NCI-H748 (cell line): Measurements from ENCODE around the gene ARCN1.

Experiments used
- DNase-seq: peaks from one replicate; lab custom pipeline; 2025; ENCODE audit not compliant: unreplicated experiment; lab: John Stamatoyannopoulos, UW

The ARCN1 gene

DNA sequence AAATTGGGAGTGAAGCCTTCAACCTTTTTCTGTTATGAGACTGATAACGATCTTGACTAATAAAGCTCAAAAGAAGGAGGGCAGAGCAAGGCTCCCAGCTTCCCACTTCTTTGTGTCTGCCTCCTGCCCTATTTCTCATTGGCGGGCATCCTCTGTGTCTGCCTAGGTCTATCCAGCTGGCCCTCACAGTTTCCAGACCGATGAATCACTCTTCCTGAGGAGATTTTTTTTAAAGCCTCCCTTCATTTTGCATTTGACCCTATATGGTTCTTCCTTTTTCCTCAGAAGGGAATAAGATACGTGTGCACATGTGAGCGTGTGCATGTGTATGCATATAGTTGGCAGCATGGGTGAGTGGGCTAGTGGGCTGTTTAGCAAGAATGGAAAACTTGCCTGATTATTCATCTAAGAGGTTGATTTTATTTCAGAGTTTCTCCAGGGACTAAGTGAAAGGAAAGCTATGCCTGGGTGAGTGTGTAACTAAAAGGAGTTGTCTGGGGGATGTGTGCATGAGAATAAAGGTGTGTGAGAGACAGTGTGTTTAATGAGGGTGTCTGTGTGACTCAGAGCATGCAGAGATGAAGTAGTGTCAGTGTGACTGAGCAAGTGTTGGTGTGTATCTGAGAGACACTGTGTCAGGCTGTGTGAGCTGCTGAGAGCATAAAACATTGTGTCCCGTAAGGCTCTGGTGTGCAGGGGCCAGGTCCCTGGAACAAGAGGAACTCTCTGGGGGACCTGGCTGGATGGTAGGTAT, 47.4 kb downstream of the ARCN1 start:
- DNase-seq = no peak

DNA sequence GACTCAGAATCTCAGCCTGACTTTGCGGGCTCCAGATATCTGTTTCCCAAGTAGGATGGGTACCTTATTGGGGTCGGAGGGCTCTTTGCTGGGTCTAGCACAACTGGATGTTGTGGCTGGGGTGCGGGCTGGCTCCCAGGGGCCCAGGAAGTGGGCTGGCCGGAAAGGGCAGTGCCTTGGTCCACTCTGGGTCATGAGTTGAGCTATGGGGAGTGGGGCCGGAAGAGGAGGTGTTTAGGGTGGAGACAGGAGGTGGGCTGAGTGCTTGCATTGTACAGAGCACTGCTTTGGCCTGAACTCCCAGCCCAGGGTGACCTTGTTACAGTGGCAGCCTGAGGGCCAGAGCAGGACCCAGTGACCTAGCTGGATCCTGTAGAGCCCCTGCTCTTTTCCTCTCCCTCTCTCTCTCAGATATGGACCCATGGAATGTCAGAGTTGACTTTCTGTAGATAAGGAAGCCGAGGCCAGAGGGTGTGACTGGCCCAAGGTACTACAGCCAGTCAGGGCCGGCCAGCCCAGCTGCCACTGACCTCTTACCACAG, 48.4 kb downstream of the ARCN1 start:
- DNase-seq = no peak

DNA sequence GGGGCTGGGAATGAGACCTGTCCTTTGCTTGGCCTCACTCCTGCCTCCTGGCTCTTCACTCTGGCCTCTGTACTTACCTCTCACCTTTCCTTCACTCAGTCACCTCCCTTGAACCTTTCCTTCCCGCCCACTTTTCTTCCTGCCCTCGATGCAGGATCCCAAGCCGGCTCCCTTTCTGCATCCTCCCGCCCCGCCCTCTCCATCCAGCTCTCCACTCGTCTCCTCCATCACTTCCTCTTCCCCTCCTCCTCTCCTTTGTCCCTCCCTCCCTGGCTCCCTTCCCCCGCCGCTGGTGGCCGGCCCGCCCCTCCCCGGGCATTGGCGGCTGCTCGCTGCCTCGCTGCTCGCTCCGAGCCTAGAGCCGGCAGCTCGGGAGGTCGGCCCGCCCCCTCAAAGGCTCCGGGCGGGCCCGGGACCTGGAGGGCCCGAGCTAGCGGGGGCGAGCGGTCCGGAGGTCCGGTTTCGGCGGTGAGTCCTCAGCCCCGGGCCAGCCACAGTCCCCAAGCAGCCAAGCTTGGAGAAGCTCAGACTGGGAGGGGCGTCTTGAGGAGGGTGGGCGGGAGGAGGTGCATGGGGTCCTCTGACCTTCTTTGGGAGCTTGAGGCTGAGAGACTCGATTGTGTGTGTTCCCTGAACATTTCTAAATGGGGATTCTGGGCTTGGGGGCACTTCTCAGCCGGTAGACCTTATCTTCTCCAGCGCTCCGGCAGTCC, 49.0 kb downstream of the ARCN1 start:
- DNase-seq = peak; percentile 88

DNA sequence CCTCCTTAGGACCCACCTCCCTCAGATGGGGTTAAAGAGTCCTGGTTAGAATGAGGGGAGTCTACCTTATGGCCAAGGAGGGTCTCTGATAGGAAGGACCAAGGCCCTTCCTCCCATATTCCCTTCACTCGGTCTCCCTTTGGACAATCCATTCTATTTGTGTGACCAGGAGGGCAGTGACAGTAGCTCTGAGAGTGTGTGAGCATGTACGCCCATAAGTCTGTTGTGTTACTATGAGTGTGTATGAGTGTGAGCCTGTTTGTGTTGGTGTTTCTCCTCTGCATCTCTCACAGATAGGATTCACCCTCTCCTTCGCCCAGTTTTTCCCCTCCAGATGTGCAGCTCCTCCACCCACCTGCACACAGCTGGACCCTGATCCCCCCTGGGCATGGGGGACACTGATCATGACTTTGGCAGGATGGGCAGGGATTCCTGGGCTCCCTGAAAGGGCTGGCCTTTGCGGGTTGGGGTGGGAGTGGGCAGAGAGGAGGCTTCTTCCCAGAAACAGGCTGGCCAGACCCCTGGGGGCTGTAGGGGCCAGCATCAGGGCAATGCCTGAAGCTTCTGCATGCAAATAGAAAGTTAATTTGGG, 49.7 kb downstream of the ARCN1 start:
- DNase-seq = no peak

DNA sequence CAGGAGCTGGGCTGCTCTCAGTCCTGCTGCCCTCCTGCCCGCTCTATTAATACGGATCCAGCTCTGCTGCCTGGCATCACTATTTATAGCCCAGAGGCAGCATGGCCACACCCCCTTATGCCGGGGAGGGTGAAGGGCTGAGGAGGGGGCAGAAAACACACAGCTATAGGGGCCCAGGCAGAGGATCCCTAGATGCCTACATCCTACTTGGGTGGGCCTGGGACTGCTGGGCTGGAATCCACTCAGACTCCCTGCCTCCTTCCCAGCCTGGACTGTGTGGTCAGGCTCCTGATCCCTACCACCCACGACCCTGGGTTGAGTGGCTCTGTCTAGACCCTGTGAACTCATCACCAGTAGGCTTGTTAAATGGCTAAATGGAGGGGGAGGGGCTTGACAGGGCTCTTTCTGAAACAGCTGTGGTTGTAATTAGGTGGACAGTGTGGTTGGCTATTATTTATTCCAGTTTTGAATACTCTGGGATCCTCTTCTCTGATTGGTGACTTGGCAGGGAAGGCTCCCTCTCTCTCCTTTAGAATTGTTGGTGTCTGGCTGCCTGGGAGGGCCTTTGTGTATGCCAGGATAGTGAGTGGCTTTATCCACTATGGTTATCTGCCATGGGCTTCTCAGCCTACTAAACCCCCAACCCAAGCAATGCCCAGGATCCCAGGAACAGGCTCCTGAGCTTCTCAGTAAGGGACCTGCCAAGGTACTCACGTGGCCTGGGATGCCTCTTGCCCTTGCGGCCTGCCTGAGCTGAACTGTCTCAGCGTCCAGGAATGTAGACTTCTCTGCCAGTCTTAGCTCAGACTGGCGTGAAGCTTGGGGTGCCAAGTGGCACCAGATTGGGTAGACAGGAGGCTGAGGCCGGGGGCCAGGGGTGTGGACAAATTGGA, 50.4 kb downstream of the ARCN1 start:
- DNase-seq = peak; percentile 82

DNA sequence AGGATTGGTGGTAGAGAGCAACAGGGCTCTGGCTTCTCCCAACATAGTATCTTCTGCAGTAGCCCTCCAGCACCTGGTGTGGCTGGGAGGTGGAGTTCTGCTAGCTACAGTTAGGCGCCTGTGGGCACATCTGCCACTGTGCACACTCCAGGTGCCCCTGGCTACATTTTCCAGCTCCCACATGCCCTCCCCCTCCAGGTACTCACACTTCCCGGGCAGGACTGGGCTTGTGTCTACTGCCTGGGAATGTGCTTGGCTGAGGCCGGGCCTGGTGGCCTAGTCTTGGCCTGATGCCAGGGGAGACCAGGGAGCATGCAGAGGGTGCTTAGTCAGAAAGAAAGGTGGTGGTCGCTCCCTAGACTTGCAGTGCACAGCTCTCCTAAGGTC, 51.1 kb downstream of the ARCN1 start:
- DNase-seq = peak; percentile 88

DNA sequence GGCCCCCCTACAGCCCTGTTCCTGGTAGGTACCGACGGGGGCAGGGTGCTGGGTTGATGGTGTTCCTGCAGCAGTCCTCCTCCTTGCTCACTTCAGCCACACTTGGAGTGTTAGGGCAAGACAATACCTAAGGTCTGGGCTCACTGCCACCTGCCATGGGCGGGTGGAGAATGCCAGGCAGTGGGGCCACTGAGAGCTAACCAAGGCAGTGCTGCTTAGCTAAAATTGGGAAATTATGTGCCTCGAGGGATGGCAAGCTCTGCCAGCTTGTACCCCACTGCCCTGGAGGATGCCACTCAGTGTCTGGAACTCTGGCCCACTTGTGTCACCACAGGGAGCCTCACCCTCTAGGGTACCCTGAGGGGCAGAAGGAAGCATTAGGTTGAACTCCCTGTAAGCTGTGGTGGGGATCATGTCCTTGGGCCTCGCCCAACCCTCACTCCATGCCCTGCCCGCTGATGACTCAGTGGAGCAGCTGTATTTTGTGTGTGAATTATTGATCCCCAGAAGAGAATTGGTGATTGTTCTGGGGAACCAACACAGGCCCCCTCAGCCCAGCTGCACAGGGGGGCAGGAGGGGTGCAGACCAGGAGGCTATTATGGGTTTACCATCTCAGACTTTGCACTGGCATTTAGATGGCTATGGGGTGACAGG, 53.0 kb downstream of the ARCN1 start:
- no peak for DNase-seq

DNA sequence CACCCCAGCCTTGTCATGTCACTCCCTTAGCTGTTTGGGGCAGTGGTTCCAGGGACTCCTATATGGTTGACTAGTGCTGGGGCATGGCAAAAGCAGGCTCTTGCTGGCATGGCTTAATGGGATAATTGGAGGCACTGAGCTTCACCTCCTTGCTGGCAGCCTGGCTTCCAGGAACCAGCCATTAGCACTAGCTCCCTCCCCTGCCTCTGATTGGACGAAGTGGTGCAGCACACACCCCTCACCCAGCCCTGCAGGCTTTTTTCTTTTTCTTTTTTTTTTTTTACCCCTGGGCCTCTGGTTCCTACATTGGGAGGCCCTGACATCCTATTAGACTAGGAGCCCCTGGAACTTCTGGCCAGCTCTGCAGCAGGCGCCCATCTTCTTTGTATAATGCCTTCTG, 53.8 kb downstream of the ARCN1 start:
- DNase-seq = peak; percentile 3

DNA sequence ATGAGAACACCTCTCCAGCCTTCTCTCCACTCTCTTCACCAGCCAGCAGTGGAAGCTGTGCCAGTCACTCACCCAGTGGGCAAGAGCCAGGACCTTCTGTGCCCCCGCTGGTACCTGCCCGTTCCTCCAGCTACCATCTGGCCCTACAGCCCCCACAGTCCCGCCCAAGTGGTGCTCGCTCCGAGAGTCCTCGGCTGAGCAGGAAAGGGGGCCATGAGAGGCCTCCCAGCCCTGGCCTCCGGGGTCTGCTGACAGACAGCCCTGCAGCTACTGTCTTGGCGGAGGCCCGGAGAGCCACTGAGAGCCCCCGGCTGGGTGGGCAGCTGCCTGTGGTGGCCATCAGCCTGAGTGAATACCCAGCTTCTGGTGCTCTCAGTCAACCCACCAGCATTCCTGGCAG, 55.4 kb downstream of the ARCN1 start:
- DNase-seq = no peak

DNA sequence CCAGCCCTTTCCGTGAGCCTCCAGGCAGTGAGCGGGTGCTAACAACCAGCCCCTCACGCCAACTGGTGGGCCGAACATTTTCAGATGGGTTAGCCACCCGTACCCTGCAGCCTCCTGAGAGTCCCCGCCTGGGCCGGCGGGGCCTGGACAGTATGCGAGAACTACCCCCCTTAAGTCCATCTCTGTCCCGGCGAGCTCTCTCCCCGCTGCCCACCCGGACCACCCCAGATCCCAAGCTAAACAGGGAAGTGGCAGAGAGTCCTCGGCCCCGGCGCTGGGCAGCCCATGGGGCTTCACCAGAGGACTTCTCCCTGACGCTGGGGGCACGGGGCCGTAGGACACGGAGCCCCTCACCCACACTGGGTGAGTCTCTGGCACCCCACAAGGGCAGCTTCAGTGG, 55.8 kb downstream of the ARCN1 start:
- no peak for DNase-seq

DNA sequence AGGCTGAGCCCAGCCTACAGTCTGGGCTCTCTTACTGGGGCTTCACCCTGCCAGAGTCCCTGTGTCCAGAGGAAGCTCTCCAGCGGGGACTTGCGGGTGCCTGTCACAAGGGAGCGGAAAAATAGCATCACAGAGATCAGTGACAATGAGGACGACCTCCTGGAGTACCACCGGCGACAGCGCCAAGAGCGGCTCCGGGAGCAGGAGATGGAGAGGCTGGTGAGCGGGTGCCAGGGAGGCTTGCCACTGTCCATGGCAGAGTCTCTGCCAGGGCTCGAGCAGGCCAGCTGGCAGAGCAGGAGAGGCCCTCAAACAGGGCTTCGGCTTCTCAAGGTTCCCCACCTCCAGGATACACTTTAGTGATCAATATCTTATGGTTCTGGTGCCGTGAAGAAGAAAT, 56.2 kb downstream of the ARCN1 start:
- no peak for DNase-seq

DNA sequence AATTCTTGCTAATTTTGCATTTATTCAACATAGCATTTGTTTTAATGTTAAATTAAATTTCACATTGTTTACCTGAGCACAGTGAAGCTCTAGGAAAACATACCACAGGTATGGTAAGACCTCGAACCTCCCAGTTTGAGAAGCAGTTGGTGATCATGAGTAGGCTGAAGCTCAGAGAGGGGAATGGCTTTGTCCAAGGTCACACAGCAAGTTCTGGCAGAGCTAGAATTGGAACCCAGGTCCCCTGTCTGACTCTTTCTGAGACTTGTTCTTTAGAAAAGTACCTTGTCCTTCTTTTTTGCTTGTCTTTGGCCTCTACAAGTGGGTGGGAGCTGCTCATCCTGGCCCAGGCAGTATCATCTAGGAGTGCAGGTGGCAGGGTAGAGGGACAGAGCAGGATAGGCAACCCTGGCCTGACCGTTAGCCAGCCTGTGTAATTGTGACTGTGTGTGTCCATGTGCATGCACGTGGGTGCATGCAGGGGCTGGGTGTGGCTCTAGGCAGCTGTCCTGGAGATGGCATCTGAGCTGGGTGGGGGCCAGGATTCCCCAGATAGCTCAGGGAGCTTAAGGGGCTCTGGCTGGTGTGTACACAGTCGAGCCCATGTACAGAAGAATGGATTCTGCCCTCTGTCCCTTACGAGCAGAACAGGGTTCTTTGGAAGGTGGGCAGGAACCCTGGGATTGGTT, 56.8 kb downstream of the ARCN1 start:
- DNase-seq = no peak

DNA sequence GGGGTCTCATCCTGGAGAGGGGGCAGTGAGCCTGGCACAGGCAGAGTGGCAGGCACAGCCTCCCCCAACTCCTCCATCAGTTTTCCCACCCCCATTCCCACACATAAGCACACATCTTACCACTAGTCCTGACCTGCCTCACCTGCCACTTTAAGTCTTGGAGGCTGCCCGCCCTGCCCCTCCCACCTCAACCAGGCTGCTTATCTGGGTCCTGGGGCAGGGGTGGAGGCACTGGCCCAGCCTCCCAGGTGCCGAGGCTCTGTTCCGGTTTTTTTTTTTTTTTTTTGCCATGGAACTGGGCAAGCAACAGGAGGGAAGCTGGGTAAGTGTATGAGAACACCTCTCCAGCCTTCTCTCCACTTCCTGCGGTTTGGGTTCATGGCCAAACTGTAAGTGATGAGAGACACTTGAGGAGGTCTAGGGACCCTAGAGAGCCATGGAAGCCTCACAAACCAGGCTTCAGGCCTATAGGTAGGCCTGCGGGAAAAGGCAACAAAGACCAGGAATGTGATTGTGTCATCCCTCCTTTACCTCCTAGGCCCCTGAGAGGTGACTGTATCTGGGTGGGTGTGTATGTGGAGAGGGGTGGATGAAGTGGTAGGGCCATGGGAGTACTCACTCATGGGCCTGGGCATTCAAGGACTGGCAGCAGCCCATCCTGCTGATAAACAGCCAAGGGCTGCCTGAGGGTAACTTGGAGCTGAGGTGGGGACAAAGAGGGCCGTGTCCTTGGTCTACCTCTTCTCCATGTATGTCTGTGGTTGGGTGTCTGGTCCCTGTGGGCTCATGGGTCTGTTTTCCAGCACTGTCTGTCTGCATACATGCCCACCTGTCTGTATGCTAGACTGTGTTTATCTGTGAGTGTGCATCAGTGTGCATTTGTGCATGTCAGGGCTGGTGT, 57.8 kb downstream of the ARCN1 start:
- no peak for DNase-seq

DNA sequence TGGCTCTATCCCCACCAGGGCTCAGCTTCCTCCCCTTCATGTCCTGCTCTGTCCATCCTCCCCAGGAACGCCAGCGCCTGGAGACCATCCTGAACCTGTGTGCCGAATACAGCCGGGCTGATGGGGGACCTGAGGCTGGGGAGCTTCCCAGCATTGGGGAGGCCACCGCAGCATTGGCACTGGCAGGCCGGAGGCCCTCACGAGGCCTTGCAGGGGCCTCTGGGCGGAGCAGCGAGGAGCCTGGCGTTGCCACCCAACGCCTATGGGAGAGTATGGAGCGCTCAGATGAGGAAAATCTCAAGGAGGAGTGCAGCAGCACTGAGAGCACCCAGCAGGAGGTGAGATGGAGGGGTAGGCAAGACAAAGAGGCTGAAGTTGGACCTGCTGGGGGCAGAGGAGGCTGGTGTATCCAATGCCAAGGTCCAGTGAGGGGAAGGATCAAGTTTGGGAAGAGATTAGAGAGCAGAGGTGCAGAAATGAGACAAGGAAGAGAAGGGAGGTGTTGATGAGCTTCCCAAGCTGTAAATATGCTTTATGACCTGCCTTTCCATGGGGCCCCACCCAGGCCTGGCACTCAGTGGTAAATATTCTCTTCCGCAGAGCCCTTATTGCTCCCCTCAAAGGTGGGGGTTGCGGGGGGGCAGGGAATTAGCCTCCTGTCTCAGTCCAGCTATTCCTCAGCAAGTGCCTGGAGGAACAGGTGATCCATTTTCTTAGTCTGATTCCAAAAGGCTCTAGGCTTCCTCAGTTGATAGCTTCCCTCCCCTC, 59.1 kb downstream of the ARCN1 start:
- DNase-seq = no peak

DNA sequence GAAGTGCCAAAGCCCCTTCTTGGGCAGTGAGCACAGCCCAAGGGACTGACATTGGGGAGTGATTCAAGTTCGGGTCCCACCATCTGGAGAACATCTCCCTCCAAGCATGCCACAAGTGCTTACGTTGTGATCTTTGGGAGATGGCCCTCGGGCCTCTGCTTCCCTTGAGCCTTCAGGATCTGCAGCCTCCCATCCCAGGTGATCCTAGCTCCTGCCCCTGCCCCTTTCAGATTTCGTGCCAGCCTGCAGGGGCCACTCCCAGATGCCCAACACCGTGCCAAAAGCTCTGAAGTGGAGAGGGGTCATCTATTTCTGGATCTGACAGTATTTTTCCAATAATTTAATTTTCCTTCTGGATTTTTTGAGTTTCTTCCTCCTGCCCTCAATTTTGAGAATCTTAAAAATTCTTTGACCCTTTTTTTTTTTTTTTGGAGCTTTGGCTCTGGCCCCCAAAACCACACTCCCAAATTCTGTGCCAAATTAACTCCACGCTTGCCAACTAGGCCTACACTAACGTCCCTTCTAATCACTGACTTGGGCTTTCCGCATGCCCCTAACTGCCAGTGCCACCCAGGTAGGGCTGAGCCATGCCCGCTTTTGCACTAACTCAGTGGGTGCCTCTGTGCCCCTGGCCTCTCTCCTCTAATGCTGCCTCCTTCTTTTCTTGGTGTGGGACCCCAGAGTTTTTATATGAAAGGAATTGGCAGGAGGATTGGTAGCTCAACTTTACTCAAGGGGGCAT, 60.5 kb downstream of the ARCN1 start:
- no peak for DNase-seq

DNA sequence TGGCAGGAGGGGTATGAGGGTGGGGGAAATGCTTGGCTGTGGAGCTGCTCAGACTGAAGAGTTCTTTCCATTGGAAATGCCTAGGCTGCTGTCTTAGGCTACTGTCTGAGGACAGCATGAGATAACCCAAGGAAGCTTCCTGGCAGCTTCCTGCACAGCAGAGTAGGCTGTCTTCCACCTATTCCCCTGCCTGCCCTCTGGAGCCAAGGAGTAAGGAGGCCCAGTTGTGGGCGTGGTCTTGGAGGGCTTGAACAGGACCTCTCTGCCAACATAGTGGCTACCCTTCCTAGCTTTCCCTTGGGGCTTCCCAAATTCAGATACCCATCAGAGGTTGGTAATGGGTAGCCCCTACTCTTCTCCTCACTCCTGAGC, 61.1 kb downstream of the ARCN1 start:
- DNase-seq = no peak

DNA sequence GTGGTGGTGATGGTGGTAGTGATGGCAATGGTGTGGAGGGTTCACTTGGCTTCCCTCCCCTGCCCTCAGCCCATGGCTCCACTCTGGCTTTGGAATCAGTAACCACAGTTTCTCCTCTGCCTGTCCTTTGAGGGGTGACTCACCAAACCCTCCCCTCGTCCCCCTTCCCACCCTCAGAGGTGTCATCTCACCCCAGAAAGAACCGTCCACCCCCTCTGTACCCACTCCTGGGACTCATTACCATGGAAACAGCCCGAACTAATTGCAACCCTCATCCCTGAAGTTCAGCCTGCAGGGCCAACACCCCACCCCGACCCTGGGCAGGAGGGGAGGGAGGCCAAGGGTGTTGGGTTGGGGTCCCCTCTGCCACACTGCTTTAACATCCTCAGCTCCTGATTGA, 61.8 kb downstream of the ARCN1 start:
- DNase-seq = no peak
